Natural killer cell (primary cell): ENCODE data around the gene CD68. TPM values are rescaled to one million over a fixed set of nuclear protein-coding genes. Genes with fewer than 3 reads are reported as not detected.

Source experiments
- ATAC-seq, 3 donors: fragments of 150-1000 bp in 2 of 3; fragments of 200-7000 bp in 1 of 3; cut with Tn5 transposase; 1 replicate in 1 of 3; 2 replicates in 2 of 3; pipeline ENCODE4 v1.10.0; 2021; ENCODE audit warnings: mild to moderate bottlenecking in 2 of 3, moderate library complexity in 2 of 3
- DNase-seq, 2 donors: peaks; one replicate each; pipeline versions ENCODE4 v3.0.0 to v3.0.0-alpha.2; 2013 to 2021; ENCODE audit warnings: mixed read lengths in 1 of 2
- H3K27ac ChIP-seq: one replicate; pipeline ENCODE4 v1.5.1; 2013; ENCODE audit warnings: mild to moderate bottlenecking, low read length
- H3K27me3 ChIP-seq: one replicate; pipeline ENCODE4 v1.6.1; 2013; ENCODE audit warnings: low read length; ENCODE audit not compliant: control insufficient read depth, insufficient read depth
- H3K36me3 ChIP-seq: one replicate; pipeline ENCODE4 v1.6.1; 2013; ENCODE audit warnings: low read length; ENCODE audit not compliant: control insufficient read depth, insufficient read depth
- H3K4me1 ChIP-seq: one replicate; pipeline ENCODE4 v1.6.1; 2013; ENCODE audit warnings: low read length; ENCODE audit not compliant: control insufficient read depth, insufficient read depth
- H3K4me3 ChIP-seq: one replicate; pipeline ENCODE4 v1.5.1; 2013; ENCODE audit warnings: low read length
- H3K9me3 ChIP-seq: one replicate; pipeline ENCODE4 v1.6.1; 2013; ENCODE audit warnings: low read length; ENCODE audit not compliant: control insufficient read depth, insufficient read depth
- H3K27ac Mint-ChIP-seq, 2 donors: one replicate each; pipeline ENCODE4 v1.8.0; 2022; ENCODE audit warnings: mild to moderate bottlenecking in 2 of 2, mixed read lengths in 2 of 2, moderate library complexity in 1 of 2
- H3K27me3 Mint-ChIP-seq, 2 donors: one replicate each; pipeline ENCODE4 v1.8.0; 2022; ENCODE audit warnings: low read depth in 2 of 2, mixed read lengths in 2 of 2
- H3K36me3 Mint-ChIP-seq: one replicate; pipeline ENCODE4 v1.8.0; 2022; ENCODE audit warnings: mixed read lengths
- H3K4me1 Mint-ChIP-seq, 2 donors: one replicate each; pipeline ENCODE4 v1.8.0; 2022; ENCODE audit warnings: mixed read lengths in 2 of 2
- H3K4me3 Mint-ChIP-seq: one replicate; pipeline ENCODE4 v1.8.0; 2022; ENCODE audit warnings: mild to moderate bottlenecking, moderate library complexity, mixed read lengths
- H3K9me3 Mint-ChIP-seq, 2 donors: one replicate each; pipeline ENCODE4 v1.8.0; 2022; ENCODE audit warnings: mixed read lengths in 2 of 2
- CTCF ChIP-seq: fragments of 200-600 bp; IDR thresholded peaks from one replicate; pipeline ENCODE4 v1.8.0; 2022; ENCODE audit warnings: antibody characterized with exemption
- WGBS: methylation state at CpG from one replicate; pipeline ENCODE4 v1.1.7; 2013; ENCODE audit warnings: missing lambda C conversion rate; ENCODE audit not compliant: insufficient coverage; 5-methylcytosine and 5-hydroxymethylcytosine counted together
- intact Hi-C: fragments of 100-400 bp; cut with micrococcal nuclease; formaldehyde crosslinking; loops from one replicate; pipeline ENCODE4 v1.14.2; 2022
- total RNA-seq, 4 donors: library from RNA; stranded (reverse); fragments of 120-200 nt in 1 of 4; gene quantifications; one replicate each; pipeline versions ENCODE4 v1.2.3 to v1.2.4, GENCODE V29; 2013 to 2022

CD68 gene
- total RNA-seq, 3 donors from 2014 or later (not counting 1 experiment from before 2014, with no cell fraction given), result 1.4 to 24.7 (median 13.0) TPM

- intact Hi-C loops, result no loop called here
- no peaks in the 10 kb centered on the region for H3K27me3 ChIP-seq
- H3K4me1 ChIP-seq, result peaks cover 17% of the 10 kb centered on the region
- peaks cover 2% of the 10 kb centered on the region for H3K36me3 ChIP-seq
- peak overlapping the region; percentile 73 to 91 for H3K27ac Mint-ChIP-seq
- no peaks in the 10 kb centered on the region for H3K27me3 Mint-ChIP-seq
- peak overlapping the region; percentile 92 for H3K4me3 Mint-ChIP-seq
- no peak overlapping the region for H3K27ac ChIP-seq
- WGBS, result 92% methylated on average over 7 of the region's 7 CpGs
- H3K9me3 ChIP-seq, result no peaks in the 10 kb centered on the region
- H3K9me3 Mint-ChIP-seq, result no peaks in the 10 kb centered on the region
- no peak for TF ChIP-seq CTCF
- H3K4me3 ChIP-seq, result no peak overlapping the region
- no peaks in the 10 kb centered on the region for H3K36me3 Mint-ChIP-seq
- DNase-seq, result peak in 1 of 2 donors; percentile 11
- H3K4me1 Mint-ChIP-seq, result peaks cover 12 to 14% of the 10 kb centered on the region in 2 donors
- no peak for ATAC-seq
Measured at GRCh38 chr17:7626307-7626706, 46.9 kb downstream of the CD68 start.

GRCh38 chr17:7626956-7627249 lies 47.5 kb downstream of the CD68 start:
- H3K4me1 ChIP-seq, result peaks cover 17% of the 10 kb centered on the region
- H3K27me3 ChIP-seq, result no peaks in the 10 kb centered on the region
- H3K4me3 Mint-ChIP-seq, result peak overlapping the region; percentile 92
- TF ChIP-seq CTCF, result no peak
- DNase-seq (peak in 1 of 2 donors; percentile 13), ATAC-seq (no peak)
- no peak overlapping the region for H3K27ac ChIP-seq
- peak overlapping the region; percentile 73 to 91 for H3K27ac Mint-ChIP-seq
- H3K36me3 ChIP-seq, result peaks cover 2% of the 10 kb centered on the region
- intact Hi-C loops, result no loop called here
- H3K4me1 Mint-ChIP-seq, result peaks cover 12 to 14% of the 10 kb centered on the region in 2 donors
- H3K27me3 Mint-ChIP-seq, result no peaks in the 10 kb centered on the region
- H3K9me3 Mint-ChIP-seq, result no peaks in the 10 kb centered on the region
- H3K4me3 ChIP-seq, result peak overlapping the region; percentile 78
- 33% methylated on average over 5 of the region's 6 CpGs for WGBS
- no peaks in the 10 kb centered on the region for H3K9me3 ChIP-seq
- no peaks in the 10 kb centered on the region for H3K36me3 Mint-ChIP-seq

- ATAC-seq (peak; percentile 96 to 97 (median 97)), DNase-seq (peak; percentile 68 to 92)
- no peaks in the 10 kb centered on the region for H3K9me3 ChIP-seq
- Mint-ChIP-seq H3K27me3 (no peaks in the 10 kb centered on the region), H3K4me1 (peaks cover 12 to 14% of the 10 kb centered on the region in 2 donors), H3K27ac (peak within 1 kb of the TSS; percentile 73 to 91), H3K4me3 (peak within 1 kb of the TSS; percentile 92), H3K9me3 (no peaks in the 10 kb centered on the region), H3K36me3 (no peaks in the 10 kb centered on the region)
- under 1% methylated on average over 53 of the region's 54 CpGs for WGBS
- intact Hi-C loops, result no loop called here
- H3K4me3 ChIP-seq, result peak within 1 kb of the TSS; percentile 78
- H3K4me1 ChIP-seq, result peaks cover 17% of the 10 kb centered on the region
- no peak for TF ChIP-seq CTCF
- no peaks in the 10 kb centered on the region for H3K27me3 ChIP-seq
- peaks cover 2% of the 10 kb centered on the region for H3K36me3 ChIP-seq
- H3K27ac ChIP-seq, result peak within 1 kb of the TSS; percentile 75
Measured at GRCh38 chr17:7627250-7628121, 48.0 kb downstream of the CD68 start, which contains the start of gene SAT2. SAT2 (minus strand) TSS chr17:7627821; CDS start chr17:7627635, 186 bp downstream.
